ENCODE data around the gene CLEC16A. TPM values are rescaled to one million over a fixed set of nuclear protein-coding genes. Genes with fewer than 3 reads are reported as not detected.

Gene CLEC16A
- total and polyA plus RNA-seq, 9 of the 15 experiments (the other 6 are each of a cell fraction or from before 2014, with no cell fraction given) = 1.00 to 22.3 (median 10.0) TPM

- Histone ChIP-seq H3K79me2 (ENCODE audit: control insufficient read depth, insufficient read depth, low read length) (no peaks in the 10 kb centered on the region), H3K9me1 (ENCODE audit: control insufficient read depth, insufficient read depth, low read length) (no peaks in the 10 kb centered on the region), H2AFZ (ENCODE audit: low read depth, low read length) (no peak overlapping the region), H3K27ac (ENCODE audit: extremely low read depth, low read depth, low read length) (peak overlapping the region; percentile 54), H3K9ac (ENCODE audit: insufficient read depth in 1 of 2, low read depth in 2 of 2, low read length in 2 of 2) (peak overlapping the region; percentile 7 to 24; a peak in 3 of 4 replicates), H4K20me1 (replicated peaks; ENCODE audit: control insufficient read depth, insufficient read depth, low read length) (0 out of 2 replicates have a peak, but pooled peaks cover 7% of the 10 kb centered on the region), H3K27me3 (ENCODE audit: control insufficient read depth in 2 of 2, insufficient read depth in 2 of 2, low read length in 2 of 2) (no peaks in the 10 kb centered on the region), H3K36me3 (ENCODE audit: control insufficient read depth, insufficient read depth, low read length) (peaks cover 8% of the 10 kb centered on the region; the same call in 1 of the 3 replicates), H3K9me3 (replicated peaks; ENCODE audit: control insufficient read depth, insufficient read depth, low read depth, low read length) (no peaks in the 10 kb centered on the region), H3K4me2 (ENCODE audit: insufficient read depth, low read length) (peak overlapping the region; percentile 54), H3K4me1 (replicated peaks in 1 of 2; ENCODE audit: control insufficient read depth in 2 of 2, insufficient read depth in 2 of 2, low read length in 2 of 2) (peaks cover 47 to 56% of the 10 kb centered on the region in 2 experiments), H3K4me3 (no peak overlapping the region)
- 0% methylated on average over 7 of the region's 7 CpGs for WGBS (ENCODE audit: insufficient coverage, low coverage, missing lambda C conversion rate)
- FAIRE-seq (peak; percentile 98), ATAC-seq (peak; percentile 72), DNase-seq (ENCODE audit: extremely low read depth in 1 of 4, low spot score in 3 of 4) (peak; percentile 80 to 94 (median 85))
- ChIA-PET CTCF (ENCODE audit: low intra/inter-chr PET ratio) (no interaction called here), POLR2A (interaction anchor here (0.5 to 3.2 kb wide), 13 partner anchors 10 to 978 kb away, joined by 3 to 24 read pairs (median 4); partner anchors contain the start of gene SOCS1)
- intact Hi-C loops (cut with micrococcal nuclease) = loop anchor here (2.0 to 5.0 kb wide), 6 partner anchors 24 to 150 kb away; no protein-coding TSS in a partner anchor
- in situ Hi-C loops (cut with MboI) = loop anchor here (10.0 kb wide), 1 partner anchor 240 kb away; the partner anchor contains the start of gene RMI2
- BruUV-seq (replicated peaks) = no TSS peak
- TF ChIP-seq PHB2 (IDR thresholded peaks at IDR 0.05; ENCODE audit: low read depth) = peak; percentile 88; the same call in 1 of the 2 replicates
- peak; percentile 97 for TF ChIP-seq ATF3 (IDR thresholded peaks at IDR 0.05)
- TF ChIP-seq ATF3 (CRISPR knock-in tag; conservative IDR thresholded peaks at IDR 0.05) = no peak
- peak; percentile 83 for TF ChIP-seq ZBTB5 (IDR thresholded peaks at IDR 0.05)
- TF ChIP-seq MBD1 (CRISPR knock-in tag; IDR thresholded peaks at IDR 0.05) = no peak
- no peak for TF ChIP-seq LARP7 (IDR thresholded peaks at IDR 0.05)
- no peak for TF ChIP-seq E4F1 (CRISPR knock-in tag; IDR thresholded peaks at IDR 0.05; ENCODE audit: borderline replicate concordance)
- TF ChIP-seq YBX1 (IDR thresholded peaks at IDR 0.05) = no peak
- TF ChIP-seq ZNF518B (CRISPR knock-in tag; IDR thresholded peaks at IDR 0.05) = no peak
Observed at GRCh38 chr16:11105038-11105903, 160.9 kb downstream of the CLEC16A start.

Data from K562 (cell line).